ENCODE data around the gene RPL22L1. TPM values are rescaled to one million over a fixed set of nuclear protein-coding genes. Genes with fewer than 3 reads are reported as not detected.
"Not testable (repeated sequence)": the region's sequence is repeated elsewhere in the genome, so short reads cannot be mapped to it uniquely, and the experiment has no call there.

The RPL22L1 gene
- polyA plus RNA-seq, 2 of the 4 experiments (the other 2 are of a cell fraction), result 258 to 309 TPM

DNA sequence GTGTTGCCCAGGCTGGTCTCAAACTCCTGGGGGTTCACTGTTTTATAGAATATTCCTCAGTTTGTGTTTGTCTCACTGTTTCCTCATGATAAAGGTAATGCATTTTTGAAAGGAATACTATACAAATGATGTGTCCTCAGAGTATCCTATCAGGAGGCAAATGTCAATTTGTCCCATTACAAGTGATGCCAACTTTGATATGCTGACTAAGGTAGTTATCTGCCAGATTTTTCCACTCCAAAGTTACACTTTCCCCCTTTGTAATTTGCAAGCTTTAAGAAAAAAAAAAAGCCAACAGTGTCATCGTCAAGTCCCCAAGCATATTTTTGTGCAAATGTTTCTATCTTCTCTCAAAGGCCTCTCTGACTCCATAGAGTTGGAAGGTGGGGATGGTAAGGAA lies 29.5 kb upstream of the RPL22L1 start:
- H3K4me2 ChIP-seq, result no peak overlapping the region
- H3K4me1 ChIP-seq, result no peaks in the 10 kb centered on the region
- ChIA-PET POLR2A (interaction anchor here (0.7 kb wide), 1 partner anchor 1764 kb away, joined by 11 read pairs; no protein-coding TSS in a partner anchor), CTCF (no interaction called here)
- ATAC-seq, result no peak
- no peak overlapping the region for H3K4me3 ChIP-seq
- no peak overlapping the region for H3K27ac ChIP-seq
- 93% methylated on average over 1 of the region's 1 CpG for WGBS (ENCODE audit: missing lambda C conversion rate)
- no peaks in the 10 kb centered on the region for H3K9me3 ChIP-seq
- no peak for TF ChIP-seq RCOR1 (IDR thresholded peaks at IDR 0.05; ENCODE audit: low read depth, low read length)
- peak; percentile 13 for TF ChIP-seq MAFK (IDR thresholded peaks at IDR 0.05; ENCODE audit: partially characterized antibody)
- FAIRE-seq, result no peak
- no peak for DNase-seq (ENCODE audit: low read depth in 1 of 2, low spot score in 1 of 2)

DNA sequence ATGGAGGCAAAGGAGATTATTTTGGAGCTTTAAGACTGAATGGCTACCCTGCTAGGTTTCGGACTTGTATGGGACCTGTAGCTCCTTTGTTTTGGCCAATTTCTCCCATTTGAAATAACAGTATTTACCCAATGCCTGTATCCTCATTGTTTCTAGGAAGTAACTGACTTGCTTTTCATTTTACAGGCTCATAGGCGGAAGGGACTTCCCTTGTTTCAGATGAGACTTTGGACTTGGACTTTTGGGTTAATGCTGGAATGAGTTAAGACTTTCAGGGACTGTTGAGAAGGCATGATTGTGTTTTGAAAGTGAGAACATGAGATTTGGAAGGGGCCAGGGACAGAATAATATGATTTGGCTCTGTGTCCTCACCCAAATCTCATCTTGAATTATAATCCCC lies 28.0 kb upstream of the RPL22L1 start:
- H3K4me2 ChIP-seq, result no peak overlapping the region
- TF ChIP-seq, protein P1, sequence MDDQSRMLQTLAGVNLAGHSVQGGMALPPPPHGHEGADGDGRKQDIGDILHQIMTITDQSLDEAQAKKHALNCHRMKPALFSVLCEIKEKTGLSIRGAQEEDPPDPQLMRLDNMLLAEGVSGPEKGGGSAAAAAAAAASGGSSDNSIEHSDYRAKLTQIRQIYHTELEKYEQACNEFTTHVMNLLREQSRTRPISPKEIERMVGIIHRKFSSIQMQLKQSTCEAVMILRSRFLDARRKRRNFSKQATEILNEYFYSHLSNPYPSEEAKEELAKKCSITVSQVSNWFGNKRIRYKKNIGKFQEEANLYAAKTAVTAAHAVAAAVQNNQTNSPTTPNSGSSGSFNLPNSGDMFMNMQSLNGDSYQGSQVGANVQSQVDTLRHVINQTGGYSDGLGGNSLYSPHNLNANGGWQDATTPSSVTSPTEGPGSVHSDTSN (IDR thresholded peaks at IDR 0.05), result no peak
- TF ChIP-seq RFX5 (IDR thresholded peaks at IDR 0.05), result no peak
- TF ChIP-seq ZFP36 (IDR thresholded peaks at IDR 0.05; ENCODE audit: borderline replicate concordance, partially characterized antibody), result no peak
- TF ChIP-seq FOXS1 (CRISPR knock-in tag; IDR thresholded peaks at IDR 0.05), result no peak
- TF ChIP-seq, protein P2, sequence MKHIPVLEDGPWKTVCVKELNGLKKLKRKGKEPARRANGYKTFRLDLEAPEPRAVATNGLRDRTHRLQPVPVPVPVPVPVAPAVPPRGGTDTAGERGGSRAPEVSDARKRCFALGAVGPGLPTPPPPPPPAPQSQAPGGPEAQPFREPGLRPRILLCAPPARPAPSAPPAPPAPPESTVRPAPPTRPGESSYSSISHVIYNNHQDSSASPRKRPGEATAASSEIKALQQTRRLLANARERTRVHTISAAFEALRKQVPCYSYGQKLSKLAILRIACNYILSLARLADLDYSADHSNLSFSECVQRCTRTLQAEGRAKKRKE (CRISPR knock-in tag; IDR thresholded peaks at IDR 0.05; ENCODE audit: low read depth), result no peak
- TF ChIP-seq, protein P3, sequence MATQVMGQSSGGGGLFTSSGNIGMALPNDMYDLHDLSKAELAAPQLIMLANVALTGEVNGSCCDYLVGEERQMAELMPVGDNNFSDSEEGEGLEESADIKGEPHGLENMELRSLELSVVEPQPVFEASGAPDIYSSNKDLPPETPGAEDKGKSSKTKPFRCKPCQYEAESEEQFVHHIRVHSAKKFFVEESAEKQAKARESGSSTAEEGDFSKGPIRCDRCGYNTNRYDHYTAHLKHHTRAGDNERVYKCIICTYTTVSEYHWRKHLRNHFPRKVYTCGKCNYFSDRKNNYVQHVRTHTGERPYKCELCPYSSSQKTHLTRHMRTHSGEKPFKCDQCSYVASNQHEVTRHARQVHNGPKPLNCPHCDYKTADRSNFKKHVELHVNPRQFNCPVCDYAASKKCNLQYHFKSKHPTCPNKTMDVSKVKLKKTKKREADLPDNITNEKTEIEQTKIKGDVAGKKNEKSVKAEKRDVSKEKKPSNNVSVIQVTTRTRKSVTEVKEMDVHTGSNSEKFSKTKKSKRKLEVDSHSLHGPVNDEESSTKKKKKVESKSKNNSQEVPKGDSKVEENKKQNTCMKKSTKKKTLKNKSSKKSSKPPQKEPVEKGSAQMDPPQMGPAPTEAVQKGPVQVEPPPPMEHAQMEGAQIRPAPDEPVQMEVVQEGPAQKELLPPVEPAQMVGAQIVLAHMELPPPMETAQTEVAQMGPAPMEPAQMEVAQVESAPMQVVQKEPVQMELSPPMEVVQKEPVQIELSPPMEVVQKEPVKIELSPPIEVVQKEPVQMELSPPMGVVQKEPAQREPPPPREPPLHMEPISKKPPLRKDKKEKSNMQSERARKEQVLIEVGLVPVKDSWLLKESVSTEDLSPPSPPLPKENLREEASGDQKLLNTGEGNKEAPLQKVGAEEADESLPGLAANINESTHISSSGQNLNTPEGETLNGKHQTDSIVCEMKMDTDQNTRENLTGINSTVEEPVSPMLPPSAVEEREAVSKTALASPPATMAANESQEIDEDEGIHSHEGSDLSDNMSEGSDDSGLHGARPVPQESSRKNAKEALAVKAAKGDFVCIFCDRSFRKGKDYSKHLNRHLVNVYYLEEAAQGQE (IDR thresholded peaks at IDR 0.05), result no peak
- TF ChIP-seq ZNF302 (CRISPR knock-in tag; IDR thresholded peaks at IDR 0.05), result no peak
- TF ChIP-seq ZSCAN20 (CRISPR knock-in tag; IDR thresholded peaks at IDR 0.05), result no peak
- TF ChIP-seq NFE2L2 (conservative IDR thresholded peaks at IDR 0.05; ENCODE audit: low read length), result no peak
- TF ChIP-seq FOSB (CRISPR knock-in tag; IDR thresholded peaks at IDR 0.05), result no peak
- TF ChIP-seq BHLHE40 (IDR thresholded peaks at IDR 0.05; ENCODE audit: low read depth, low read length), result no peak
- no peak for TF ChIP-seq JUNB (IDR thresholded peaks at IDR 0.05)
- TF ChIP-seq, protein P4, sequence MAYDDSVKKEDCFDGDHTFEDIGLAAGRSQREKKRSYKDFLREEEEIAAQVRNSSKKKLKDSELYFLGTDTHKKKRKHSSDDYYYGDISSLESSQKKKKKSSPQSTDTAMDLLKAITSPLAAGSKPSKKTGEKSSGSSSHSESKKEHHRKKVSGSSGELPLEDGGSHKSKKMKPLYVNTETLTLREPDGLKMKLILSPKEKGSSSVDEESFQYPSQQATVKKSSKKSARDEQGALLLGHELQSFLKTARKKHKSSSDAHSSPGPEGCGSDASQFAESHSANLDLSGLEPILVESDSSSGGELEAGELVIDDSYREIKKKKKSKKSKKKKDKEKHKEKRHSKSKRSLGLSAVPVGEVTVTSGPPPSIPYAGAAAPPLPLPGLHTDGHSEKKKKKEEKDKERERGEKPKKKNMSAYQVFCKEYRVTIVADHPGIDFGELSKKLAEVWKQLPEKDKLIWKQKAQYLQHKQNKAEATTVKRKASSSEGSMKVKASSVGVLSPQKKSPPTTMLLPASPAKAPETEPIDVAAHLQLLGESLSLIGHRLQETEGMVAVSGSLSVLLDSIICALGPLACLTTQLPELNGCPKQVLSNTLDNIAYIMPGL (CRISPR knock-in tag; IDR thresholded peaks at IDR 0.05; ENCODE audit: borderline replicate concordance), result no peak
- TF ChIP-seq KDM1A (IDR thresholded peaks at IDR 0.05; ENCODE audit: low read depth), result no peak
- no peak for TF ChIP-seq CHD2 (IDR thresholded peaks at IDR 0.05; ENCODE audit: low read length, partially characterized antibody)
- TF ChIP-seq HOXB5 (CRISPR knock-in tag; IDR thresholded peaks at IDR 0.05), result no peak
- no peak for TF ChIP-seq POLR2AphosphoS2 (conservative IDR thresholded peaks at IDR 0.05; ENCODE audit: low read length)
- TF ChIP-seq HEYL (CRISPR knock-in tag; IDR thresholded peaks at IDR 0.05), result no peak
- TF ChIP-seq, protein P5, sequence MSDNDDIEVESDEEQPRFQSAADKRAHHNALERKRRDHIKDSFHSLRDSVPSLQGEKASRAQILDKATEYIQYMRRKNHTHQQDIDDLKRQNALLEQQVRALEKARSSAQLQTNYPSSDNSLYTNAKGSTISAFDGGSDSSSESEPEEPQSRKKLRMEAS (IDR thresholded peaks at IDR 0.05), result no peak
- H3K4me3 ChIP-seq, result no peak overlapping the region
- ChIA-PET POLR2A (no interaction called here), CTCF (no interaction called here)
- ATAC-seq (no peak), DNase-seq (ENCODE audit: low read depth in 1 of 2, low spot score in 1 of 2) (no peak), FAIRE-seq (no peak)
- H3K27ac ChIP-seq, result no peak overlapping the region
- 92% methylated on average over 2 of the region's 2 CpGs for WGBS (ENCODE audit: missing lambda C conversion rate)
- no peaks in the 10 kb centered on the region for H3K9me3 ChIP-seq
- H3K4me1 ChIP-seq, result no peaks in the 10 kb centered on the region

DNA sequence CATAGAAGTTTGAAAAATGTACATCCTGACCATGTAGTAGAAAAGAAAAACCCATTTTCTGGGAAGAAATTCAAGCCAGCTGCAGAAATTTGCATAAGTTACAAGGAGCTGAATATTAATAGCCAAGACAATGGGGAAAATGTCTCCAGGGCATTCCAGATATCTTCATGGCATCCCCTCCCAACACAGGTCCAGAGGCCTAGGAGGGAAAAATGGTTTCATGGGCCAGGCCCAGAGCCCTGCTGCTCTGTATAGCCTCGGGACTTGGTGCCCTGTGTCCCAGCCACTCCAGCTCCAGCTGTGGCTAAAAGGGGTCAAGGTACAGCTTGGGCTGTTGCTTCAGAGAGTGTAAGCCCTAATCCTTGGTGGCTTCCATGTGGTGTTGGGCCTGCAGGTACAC lies 27.2 kb upstream of the RPL22L1 start:
- 100% methylated on average over 1 of the region's 1 CpG for WGBS (ENCODE audit: missing lambda C conversion rate)
- H3K4me3 ChIP-seq; POLR2A ChIA-PET; H3K4me2 ChIP-seq; ATAC-seq; H3K4me1 ChIP-seq; H3K27ac ChIP-seq; FAIRE-seq; DNase-seq (ENCODE audit: low read depth in 1 of 2, low spot score in 1 of 2); H3K9me3 ChIP-seq: not testable (repeated sequence)
- CTCF ChIA-PET, result interaction anchor here (1.4 kb wide), 1 partner anchor 10 kb away, joined by 3 read pairs; no protein-coding TSS in a partner anchor

Data from A549 (cell line).